ENCODE results near the gene UBTD2. TPM values are rescaled to one million over a fixed set of nuclear protein-coding genes. Genes with fewer than 3 reads are reported as not detected.

Gene UBTD2
- total and polyA plus RNA-seq, 2 donors (not counting 1 experiment from before 2014, with no cell fraction given): 24.9 to 29.8 TPM

GRCh38 chr5:172266071-172266675 lies 17.4 kb downstream of the UBTD2 start:
- peak overlapping the region; percentile 13 for H3K4me2 ChIP-seq (ENCODE audit: extremely low read depth, insufficient read depth, low read length)
- DNase-seq (ENCODE audit: low read depth in 2 of 2): peak in 1 of 2 donors; percentile 13
- no peaks in the 10 kb centered on the region for H3K9me3 ChIP-seq (ENCODE audit: control insufficient read depth, insufficient read depth, low read depth, low read length)
- H3K79me2 ChIP-seq (ENCODE audit: control insufficient read depth, insufficient read depth, low read length): peaks cover 51% of the 10 kb centered on the region
- H3K4me1 ChIP-seq (ENCODE audit: control insufficient read depth, extremely low read depth, insufficient read depth, low read length): peaks cover 2% of the 10 kb centered on the region
- no peaks in the 10 kb centered on the region for H3K27me3 ChIP-seq (ENCODE audit: control insufficient read depth, insufficient read depth, low read length)
- H3K4me3 ChIP-seq (replicated peaks in 1 of 4; ENCODE audit: control extremely low read depth in 1 of 4, insufficient read depth in 1 of 4, low read depth in 3 of 4, low read length in 4 of 4): no peak overlapping the region
- no peaks in the 10 kb centered on the region for H4K20me1 ChIP-seq (ENCODE audit: control insufficient read depth, extremely low read depth, insufficient read depth, low read length)
- TF ChIP-seq, protein P1, sequence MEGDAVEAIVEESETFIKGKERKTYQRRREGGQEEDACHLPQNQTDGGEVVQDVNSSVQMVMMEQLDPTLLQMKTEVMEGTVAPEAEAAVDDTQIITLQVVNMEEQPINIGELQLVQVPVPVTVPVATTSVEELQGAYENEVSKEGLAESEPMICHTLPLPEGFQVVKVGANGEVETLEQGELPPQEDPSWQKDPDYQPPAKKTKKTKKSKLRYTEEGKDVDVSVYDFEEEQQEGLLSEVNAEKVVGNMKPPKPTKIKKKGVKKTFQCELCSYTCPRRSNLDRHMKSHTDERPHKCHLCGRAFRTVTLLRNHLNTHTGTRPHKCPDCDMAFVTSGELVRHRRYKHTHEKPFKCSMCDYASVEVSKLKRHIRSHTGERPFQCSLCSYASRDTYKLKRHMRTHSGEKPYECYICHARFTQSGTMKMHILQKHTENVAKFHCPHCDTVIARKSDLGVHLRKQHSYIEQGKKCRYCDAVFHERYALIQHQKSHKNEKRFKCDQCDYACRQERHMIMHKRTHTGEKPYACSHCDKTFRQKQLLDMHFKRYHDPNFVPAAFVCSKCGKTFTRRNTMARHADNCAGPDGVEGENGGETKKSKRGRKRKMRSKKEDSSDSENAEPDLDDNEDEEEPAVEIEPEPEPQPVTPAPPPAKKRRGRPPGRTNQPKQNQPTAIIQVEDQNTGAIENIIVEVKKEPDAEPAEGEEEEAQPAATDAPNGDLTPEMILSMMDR (conservative IDR thresholded peaks at IDR 0.05 in 1 of 2, IDR thresholded peaks at IDR 0.05 in 1 of 2; ENCODE audit: low read depth in 1 of 2, low read length in 2 of 2): no peak
- no peak for TF ChIP-seq EZH2 (IDR thresholded peaks at IDR 0.05; ENCODE audit: low read length, missing control alignments)
- H2AFZ ChIP-seq (ENCODE audit: low read length): no peak overlapping the region
- H3K27ac ChIP-seq (ENCODE audit: insufficient read depth, low read length): no peak overlapping the region
- H3K36me3 ChIP-seq (ENCODE audit: control insufficient read depth, insufficient read depth, low read length): no peaks in the 10 kb centered on the region
- H3K9ac ChIP-seq (ENCODE audit: insufficient read depth, low read length): no peak overlapping the region

- TF ChIP-seq, protein P1 (conservative IDR thresholded peaks at IDR 0.05 in 1 of 2, IDR thresholded peaks at IDR 0.05 in 1 of 2; ENCODE audit: low read depth in 1 of 2, low read length in 2 of 2): no peak
- no peak for TF ChIP-seq EZH2 (IDR thresholded peaks at IDR 0.05; ENCODE audit: low read length, missing control alignments)
- Histone ChIP-seq H3K4me1 (ENCODE audit: control insufficient read depth, extremely low read depth, insufficient read depth, low read length) (peaks cover 2% of the 10 kb centered on the region), H3K4me3 (replicated peaks in 1 of 4; ENCODE audit: control extremely low read depth in 1 of 4, insufficient read depth in 1 of 4, low read depth in 3 of 4, low read length in 4 of 4) (no peak overlapping the region), H3K79me2 (ENCODE audit: control insufficient read depth, insufficient read depth, low read length) (peaks cover 49% of the 10 kb centered on the region), H3K36me3 (ENCODE audit: control insufficient read depth, insufficient read depth, low read length) (no peaks in the 10 kb centered on the region), H3K9me3 (ENCODE audit: control insufficient read depth, insufficient read depth, low read depth, low read length) (no peaks in the 10 kb centered on the region), H3K9ac (ENCODE audit: insufficient read depth, low read length) (no peak overlapping the region), H3K4me2 (ENCODE audit: extremely low read depth, insufficient read depth, low read length) (no peak overlapping the region), H3K27ac (ENCODE audit: insufficient read depth, low read length) (no peak overlapping the region), H3K27me3 (ENCODE audit: control insufficient read depth, insufficient read depth, low read length) (no peaks in the 10 kb centered on the region), H4K20me1 (ENCODE audit: control insufficient read depth, extremely low read depth, insufficient read depth, low read length) (no peaks in the 10 kb centered on the region), H2AFZ (ENCODE audit: low read length) (no peak overlapping the region)
- no peak for DNase-seq (ENCODE audit: low read depth in 2 of 2)
Measured at GRCh38 chr5:172264815-172265395, 18.7 kb downstream of the UBTD2 start.

GRCh38 chr5:172255444-172255843 lies 28.1 kb downstream of the UBTD2 start:
- Histone ChIP-seq H3K4me3 (replicated peaks in 1 of 4; ENCODE audit: control extremely low read depth in 1 of 4, insufficient read depth in 1 of 4, low read depth in 3 of 4, low read length in 4 of 4) (no peak overlapping the region), H3K4me2 (ENCODE audit: extremely low read depth, insufficient read depth, low read length) (no peak overlapping the region), H3K27me3 (ENCODE audit: control insufficient read depth, insufficient read depth, low read length) (no peaks in the 10 kb centered on the region), H3K9me3 (ENCODE audit: control insufficient read depth, insufficient read depth, low read depth, low read length) (no peaks in the 10 kb centered on the region), H3K9ac (ENCODE audit: insufficient read depth, low read length) (no peak overlapping the region), H3K27ac (ENCODE audit: insufficient read depth, low read length) (no peak overlapping the region), H3K4me1 (ENCODE audit: control insufficient read depth, extremely low read depth, insufficient read depth, low read length) (no peaks in the 10 kb centered on the region), H3K79me2 (ENCODE audit: control insufficient read depth, insufficient read depth, low read length) (peaks cover under 1% of the 10 kb centered on the region), H3K36me3 (ENCODE audit: control insufficient read depth, insufficient read depth, low read length) (peaks cover 3% of the 10 kb centered on the region), H4K20me1 (ENCODE audit: control insufficient read depth, extremely low read depth, insufficient read depth, low read length) (no peaks in the 10 kb centered on the region), H2AFZ (ENCODE audit: low read length) (no peak overlapping the region)
- no peak for TF ChIP-seq EZH2 (IDR thresholded peaks at IDR 0.05; ENCODE audit: low read length, missing control alignments)
- TF ChIP-seq, protein P1 (conservative IDR thresholded peaks at IDR 0.05 in 1 of 2, IDR thresholded peaks at IDR 0.05 in 1 of 2; ENCODE audit: low read depth in 1 of 2, low read length in 2 of 2): no peak
- no peak for DNase-seq (ENCODE audit: low read depth in 2 of 2)

Data from fibroblast of lung (primary cell).